A204.1 (cell line): ENCODE data around the gene ETV2.
"Not testable (repeated sequence)": the region's sequence is repeated elsewhere in the genome, so short reads cannot be mapped to it uniquely, and the experiment has no call there.

Experiments used
- FAIRE-seq: peaks from 2 replicates; lab custom pipeline; 2012; peaks lifted over from hg19 to GRCh38; lab: Jason Lieb, UNC

ETV2 gene

GRCh38 chr19:35657904-35658700, 16.6 kb downstream of the ETV2 start:
- no peak for FAIRE-seq

GRCh38 chr19:35661995-35662340, 20.4 kb downstream of the ETV2 start:
- no peak for FAIRE-seq

- no peak for FAIRE-seq
Measured at GRCh38 chr19:35663981-35664380, 22.4 kb downstream of the ETV2 start.

GRCh38 chr19:35665157-35665556, 23.6 kb downstream of the ETV2 start:
- no peak for FAIRE-seq

GRCh38 chr19:35665604-35666003, 24.1 kb downstream of the ETV2 start:
- no peak for FAIRE-seq

GRCh38 chr19:35666251-35666913, 24.8 kb downstream of the ETV2 start, which contains the start of gene UPK1A:
Gene UPK1A (plus strand): TSS chr19:35666517. CDS start chr19:35666813, 296 bp downstream.
- no peak for FAIRE-seq

GRCh38 chr19:35669566-35669965, 28.0 kb downstream of the ETV2 start:
- FAIRE-seq = no peak

GRCh38 chr19:35669974-35670373, 28.4 kb downstream of the ETV2 start:
- FAIRE-seq = no peak

GRCh38 chr19:35670686-35671085, 29.1 kb downstream of the ETV2 start:
- no peak for FAIRE-seq

- no peak for FAIRE-seq
Measured at GRCh38 chr19:35671818-35672217, 30.3 kb downstream of the ETV2 start.

GRCh38 chr19:35673121-35673804, 31.7 kb downstream of the ETV2 start:
- peak; percentile 27 for FAIRE-seq

GRCh38 chr19:35675589-35676140, 34.1 kb downstream of the ETV2 start:
- no peak for FAIRE-seq

GRCh38 chr19:35689836-35690235, 48.3 kb downstream of the ETV2 start:
- FAIRE-seq = no peak

- not testable (repeated sequence) for FAIRE-seq
Measured at GRCh38 chr19:35691106-35691505, 49.6 kb downstream of the ETV2 start.

- no peak for FAIRE-seq
Measured at GRCh38 chr19:35692010-35692409, 50.5 kb downstream of the ETV2 start.

- no peak for FAIRE-seq
Measured at GRCh38 chr19:35693422-35693821, 51.9 kb downstream of the ETV2 start.

- peak; percentile 57 for FAIRE-seq
Measured at GRCh38 chr19:35693835-35694599, 52.5 kb downstream of the ETV2 start.
